Measurements from ENCODE around the gene PACRG. TPM values are rescaled to one million over a fixed set of nuclear protein-coding genes. Genes with fewer than 3 reads are reported as not detected.

The PACRG gene
- polyA plus RNA-seq, 2 of the 4 experiments (the other 2 are of a cell fraction): 0.14 to 0.30 TPM

DNA sequence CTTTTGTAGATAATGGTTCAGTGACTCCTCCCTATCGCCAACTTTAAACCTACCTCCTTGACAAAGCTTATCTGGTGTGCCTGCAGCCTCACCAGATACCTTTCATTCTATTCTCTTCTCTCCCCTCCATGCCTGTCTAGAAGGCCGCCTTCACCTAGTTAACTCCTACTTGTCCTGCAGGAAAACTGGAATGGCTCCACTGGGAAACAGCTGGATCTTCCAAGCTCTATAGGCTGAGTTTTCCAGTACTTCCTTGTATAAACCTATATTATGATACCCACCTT is 6.4 kb upstream of the PACRG start:
- Histone ChIP-seq H3K4me3 (no peak overlapping the region), H3K27ac (no peak overlapping the region), H3K4me2 (no peak overlapping the region), H3K9me3 (no peaks in the 10 kb centered on the region), H3K4me1 (no peaks in the 10 kb centered on the region; the same call in 2 of the 3 replicates)
- ATAC-seq (no peak), FAIRE-seq (no peak), DNase-seq (ENCODE audit: low read depth in 1 of 2, low spot score in 1 of 2) (no peak)
- 86% methylated on average over 2 of the region's 2 CpGs for WGBS (ENCODE audit: missing lambda C conversion rate)
- ChIA-PET CTCF (no interaction called here), POLR2A (no interaction called here)
- TF ChIP-seq, protein P1, sequence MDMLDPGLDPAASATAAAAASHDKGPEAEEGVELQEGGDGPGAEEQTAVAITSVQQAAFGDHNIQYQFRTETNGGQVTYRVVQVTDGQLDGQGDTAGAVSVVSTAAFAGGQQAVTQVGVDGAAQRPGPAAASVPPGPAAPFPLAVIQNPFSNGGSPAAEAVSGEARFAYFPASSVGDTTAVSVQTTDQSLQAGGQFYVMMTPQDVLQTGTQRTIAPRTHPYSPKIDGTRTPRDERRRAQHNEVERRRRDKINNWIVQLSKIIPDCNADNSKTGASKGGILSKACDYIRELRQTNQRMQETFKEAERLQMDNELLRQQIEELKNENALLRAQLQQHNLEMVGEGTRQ (IDR thresholded peaks at IDR 0.05): no peak
- TF ChIP-seq CBX2 (IDR thresholded peaks at IDR 0.05; ENCODE audit: borderline replicate concordance, low read depth) (no peak), ZNF302 (CRISPR knock-in tag; IDR thresholded peaks at IDR 0.05) (no peak), MYC (IDR thresholded peaks at IDR 0.05; ENCODE audit: borderline replicate concordance, low read length) (no peak), CHD4 (IDR thresholded peaks at IDR 0.05; ENCODE audit: borderline replicate concordance) (no peak), NR3C1 (IDR thresholded peaks at IDR 0.05) (no peak), HDAC2 (IDR thresholded peaks at IDR 0.05) (no peak), GATA3 (IDR thresholded peaks at IDR 0.05; ENCODE audit: borderline replicate concordance) (no peak), SREBF2 (IDR thresholded peaks at IDR 0.05) (no peak), SMC3 (IDR thresholded peaks at IDR 0.05) (no peak), CHD2 (IDR thresholded peaks at IDR 0.05; ENCODE audit: low read length, partially characterized antibody) (no peak)
- TF ChIP-seq, protein P2, sequence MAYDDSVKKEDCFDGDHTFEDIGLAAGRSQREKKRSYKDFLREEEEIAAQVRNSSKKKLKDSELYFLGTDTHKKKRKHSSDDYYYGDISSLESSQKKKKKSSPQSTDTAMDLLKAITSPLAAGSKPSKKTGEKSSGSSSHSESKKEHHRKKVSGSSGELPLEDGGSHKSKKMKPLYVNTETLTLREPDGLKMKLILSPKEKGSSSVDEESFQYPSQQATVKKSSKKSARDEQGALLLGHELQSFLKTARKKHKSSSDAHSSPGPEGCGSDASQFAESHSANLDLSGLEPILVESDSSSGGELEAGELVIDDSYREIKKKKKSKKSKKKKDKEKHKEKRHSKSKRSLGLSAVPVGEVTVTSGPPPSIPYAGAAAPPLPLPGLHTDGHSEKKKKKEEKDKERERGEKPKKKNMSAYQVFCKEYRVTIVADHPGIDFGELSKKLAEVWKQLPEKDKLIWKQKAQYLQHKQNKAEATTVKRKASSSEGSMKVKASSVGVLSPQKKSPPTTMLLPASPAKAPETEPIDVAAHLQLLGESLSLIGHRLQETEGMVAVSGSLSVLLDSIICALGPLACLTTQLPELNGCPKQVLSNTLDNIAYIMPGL (CRISPR knock-in tag; IDR thresholded peaks at IDR 0.05; ENCODE audit: borderline replicate concordance): no peak
- TF ChIP-seq, protein P3, sequence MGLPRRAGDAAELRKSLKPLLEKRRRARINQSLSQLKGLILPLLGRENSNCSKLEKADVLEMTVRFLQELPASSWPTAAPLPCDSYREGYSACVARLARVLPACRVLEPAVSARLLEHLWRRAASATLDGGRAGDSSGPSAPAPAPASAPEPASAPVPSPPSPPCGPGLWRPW (IDR thresholded peaks at IDR 0.05): no peak
- TF ChIP-seq, protein P4, sequence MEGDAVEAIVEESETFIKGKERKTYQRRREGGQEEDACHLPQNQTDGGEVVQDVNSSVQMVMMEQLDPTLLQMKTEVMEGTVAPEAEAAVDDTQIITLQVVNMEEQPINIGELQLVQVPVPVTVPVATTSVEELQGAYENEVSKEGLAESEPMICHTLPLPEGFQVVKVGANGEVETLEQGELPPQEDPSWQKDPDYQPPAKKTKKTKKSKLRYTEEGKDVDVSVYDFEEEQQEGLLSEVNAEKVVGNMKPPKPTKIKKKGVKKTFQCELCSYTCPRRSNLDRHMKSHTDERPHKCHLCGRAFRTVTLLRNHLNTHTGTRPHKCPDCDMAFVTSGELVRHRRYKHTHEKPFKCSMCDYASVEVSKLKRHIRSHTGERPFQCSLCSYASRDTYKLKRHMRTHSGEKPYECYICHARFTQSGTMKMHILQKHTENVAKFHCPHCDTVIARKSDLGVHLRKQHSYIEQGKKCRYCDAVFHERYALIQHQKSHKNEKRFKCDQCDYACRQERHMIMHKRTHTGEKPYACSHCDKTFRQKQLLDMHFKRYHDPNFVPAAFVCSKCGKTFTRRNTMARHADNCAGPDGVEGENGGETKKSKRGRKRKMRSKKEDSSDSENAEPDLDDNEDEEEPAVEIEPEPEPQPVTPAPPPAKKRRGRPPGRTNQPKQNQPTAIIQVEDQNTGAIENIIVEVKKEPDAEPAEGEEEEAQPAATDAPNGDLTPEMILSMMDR (IDR thresholded peaks at IDR 0.05): no peak
- TF ChIP-seq, protein P5, sequence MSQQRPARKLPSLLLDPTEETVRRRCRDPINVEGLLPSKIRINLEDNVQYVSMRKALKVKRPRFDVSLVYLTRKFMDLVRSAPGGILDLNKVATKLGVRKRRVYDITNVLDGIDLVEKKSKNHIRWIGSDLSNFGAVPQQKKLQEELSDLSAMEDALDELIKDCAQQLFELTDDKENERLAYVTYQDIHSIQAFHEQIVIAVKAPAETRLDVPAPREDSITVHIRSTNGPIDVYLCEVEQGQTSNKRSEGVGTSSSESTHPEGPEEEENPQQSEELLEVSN (IDR thresholded peaks at IDR 0.05; ENCODE audit: borderline replicate concordance, low read depth): no peak
- TF ChIP-seq, protein P6, sequence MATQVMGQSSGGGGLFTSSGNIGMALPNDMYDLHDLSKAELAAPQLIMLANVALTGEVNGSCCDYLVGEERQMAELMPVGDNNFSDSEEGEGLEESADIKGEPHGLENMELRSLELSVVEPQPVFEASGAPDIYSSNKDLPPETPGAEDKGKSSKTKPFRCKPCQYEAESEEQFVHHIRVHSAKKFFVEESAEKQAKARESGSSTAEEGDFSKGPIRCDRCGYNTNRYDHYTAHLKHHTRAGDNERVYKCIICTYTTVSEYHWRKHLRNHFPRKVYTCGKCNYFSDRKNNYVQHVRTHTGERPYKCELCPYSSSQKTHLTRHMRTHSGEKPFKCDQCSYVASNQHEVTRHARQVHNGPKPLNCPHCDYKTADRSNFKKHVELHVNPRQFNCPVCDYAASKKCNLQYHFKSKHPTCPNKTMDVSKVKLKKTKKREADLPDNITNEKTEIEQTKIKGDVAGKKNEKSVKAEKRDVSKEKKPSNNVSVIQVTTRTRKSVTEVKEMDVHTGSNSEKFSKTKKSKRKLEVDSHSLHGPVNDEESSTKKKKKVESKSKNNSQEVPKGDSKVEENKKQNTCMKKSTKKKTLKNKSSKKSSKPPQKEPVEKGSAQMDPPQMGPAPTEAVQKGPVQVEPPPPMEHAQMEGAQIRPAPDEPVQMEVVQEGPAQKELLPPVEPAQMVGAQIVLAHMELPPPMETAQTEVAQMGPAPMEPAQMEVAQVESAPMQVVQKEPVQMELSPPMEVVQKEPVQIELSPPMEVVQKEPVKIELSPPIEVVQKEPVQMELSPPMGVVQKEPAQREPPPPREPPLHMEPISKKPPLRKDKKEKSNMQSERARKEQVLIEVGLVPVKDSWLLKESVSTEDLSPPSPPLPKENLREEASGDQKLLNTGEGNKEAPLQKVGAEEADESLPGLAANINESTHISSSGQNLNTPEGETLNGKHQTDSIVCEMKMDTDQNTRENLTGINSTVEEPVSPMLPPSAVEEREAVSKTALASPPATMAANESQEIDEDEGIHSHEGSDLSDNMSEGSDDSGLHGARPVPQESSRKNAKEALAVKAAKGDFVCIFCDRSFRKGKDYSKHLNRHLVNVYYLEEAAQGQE (IDR thresholded peaks at IDR 0.05): no peak

DNA sequence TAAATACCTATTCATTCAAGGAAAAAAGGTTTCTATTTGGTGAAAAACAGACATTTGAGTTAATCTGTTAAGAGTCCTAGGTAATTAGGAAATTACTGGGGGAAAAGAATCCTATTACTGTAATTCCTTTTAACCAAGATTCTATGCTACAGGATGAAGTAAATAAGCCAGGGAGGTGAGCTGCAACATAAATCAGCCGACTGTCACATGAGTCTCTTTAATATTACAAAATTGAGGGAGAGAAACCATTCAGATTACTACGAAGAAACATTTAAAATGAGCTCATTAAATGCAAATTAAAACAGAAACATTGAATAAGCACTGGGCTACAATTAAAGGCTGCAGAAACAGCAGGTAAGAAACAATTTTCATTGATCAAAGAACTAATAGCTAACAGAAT is 5.5 kb upstream of the PACRG start:
- Histone ChIP-seq H3K4me3 (no peak overlapping the region), H3K4me2 (no peak overlapping the region), H3K4me1 (peaks cover 4% of the 10 kb centered on the region; the same call in 1 of the 3 replicates), H3K27ac (no peak overlapping the region), H3K9me3 (no peaks in the 10 kb centered on the region)
- ChIA-PET POLR2A (no interaction called here), CTCF (no interaction called here)
- no peak for TF ChIP-seq KDM5A (IDR thresholded peaks at IDR 0.05)
- no peak for TF ChIP-seq ZC3H11A (IDR thresholded peaks at IDR 0.05)
- TF ChIP-seq, protein P3 (IDR thresholded peaks at IDR 0.05): no peak
- TF ChIP-seq, protein P7, sequence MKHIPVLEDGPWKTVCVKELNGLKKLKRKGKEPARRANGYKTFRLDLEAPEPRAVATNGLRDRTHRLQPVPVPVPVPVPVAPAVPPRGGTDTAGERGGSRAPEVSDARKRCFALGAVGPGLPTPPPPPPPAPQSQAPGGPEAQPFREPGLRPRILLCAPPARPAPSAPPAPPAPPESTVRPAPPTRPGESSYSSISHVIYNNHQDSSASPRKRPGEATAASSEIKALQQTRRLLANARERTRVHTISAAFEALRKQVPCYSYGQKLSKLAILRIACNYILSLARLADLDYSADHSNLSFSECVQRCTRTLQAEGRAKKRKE (CRISPR knock-in tag; IDR thresholded peaks at IDR 0.05; ENCODE audit: low read depth): no peak
- no peak for TF ChIP-seq SREBF2 (IDR thresholded peaks at IDR 0.05)
- ATAC-seq (no peak), FAIRE-seq (no peak), DNase-seq (ENCODE audit: low read depth in 1 of 2, low spot score in 1 of 2) (no peak)
- 33% methylated on average over 2 of the region's 2 CpGs for WGBS (ENCODE audit: missing lambda C conversion rate)
